WERI-Rb-1 (cell line): ENCODE results near the gene RYR3.

Experiments
- DNase-seq: peaks from one replicate; pipeline ENCODE4 v3.0.0-alpha.2; 2020
- H3K27ac ChIP-seq: fragments of 250-450 bp; sonication (Bioruptor Pico); 2 replicates; pipeline ENCODE4 v1.5.1; 2020; ENCODE audit warnings: mild to moderate bottlenecking, moderate library complexity
- H3K27me3 ChIP-seq: fragments of 250-450 bp; sonication (Bioruptor Pico); 2 replicates; pipeline ENCODE4 v1.5.1; 2021; ENCODE audit warnings: mild to moderate bottlenecking, low read depth, moderate library complexity; ENCODE audit not compliant: insufficient read depth, severe bottlenecking
- H3K36me3 ChIP-seq: fragments of 250-450 bp; sonication (Bioruptor Pico); 2 replicates; pipeline ENCODE4 v1.5.1; 2020; ENCODE audit warnings: mild to moderate bottlenecking, moderate library complexity
- H3K4me3 ChIP-seq: 2 replicates; pipeline ENCODE4 v1.5.1; 2011; ENCODE audit warnings: low read depth, mild to moderate bottlenecking, control low read depth, low read length
- H3K9me3 ChIP-seq: fragments of 250-450 bp; sonication (Bioruptor Pico); 2 replicates; pipeline ENCODE4 v1.5.1; 2021; ENCODE audit warnings: mild to moderate bottlenecking, moderate library complexity; ENCODE audit not compliant: severe bottlenecking
- TF ChIP-seq, protein P1 (sequence below): IDR thresholded peaks from 2 replicates; pipeline ENCODE4 v1.5.1; 2011; ENCODE audit warnings: low read depth, mild to moderate bottlenecking, control low read depth, inconsistent platforms, low read length

RYR3 gene

DNA sequence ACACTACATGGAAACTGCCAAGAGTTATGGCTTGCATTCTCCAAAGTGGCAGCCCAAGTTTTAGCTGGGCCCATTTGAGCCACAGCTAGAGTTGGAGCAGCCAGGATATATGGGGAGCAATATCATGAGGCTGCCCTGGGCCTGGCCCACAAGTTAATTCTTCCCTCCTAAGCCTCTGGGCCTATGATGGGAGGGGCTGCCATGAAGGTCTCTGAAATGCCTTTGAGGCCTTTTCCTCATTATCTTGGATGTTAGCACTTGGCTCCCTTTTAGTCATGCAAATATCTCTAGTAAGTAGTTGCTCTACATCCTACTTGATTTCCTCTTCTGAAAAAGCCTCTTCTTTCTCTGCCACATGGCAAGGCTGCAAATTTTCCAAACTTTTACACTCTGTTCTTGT lies 400.0 kb downstream of the RYR3 start:
- H3K27ac ChIP-seq = no peak overlapping the region
- no peak for DNase-seq
- peaks cover 14% of the 10 kb centered on the region for H3K9me3 ChIP-seq
- TF ChIP-seq, protein P1, sequence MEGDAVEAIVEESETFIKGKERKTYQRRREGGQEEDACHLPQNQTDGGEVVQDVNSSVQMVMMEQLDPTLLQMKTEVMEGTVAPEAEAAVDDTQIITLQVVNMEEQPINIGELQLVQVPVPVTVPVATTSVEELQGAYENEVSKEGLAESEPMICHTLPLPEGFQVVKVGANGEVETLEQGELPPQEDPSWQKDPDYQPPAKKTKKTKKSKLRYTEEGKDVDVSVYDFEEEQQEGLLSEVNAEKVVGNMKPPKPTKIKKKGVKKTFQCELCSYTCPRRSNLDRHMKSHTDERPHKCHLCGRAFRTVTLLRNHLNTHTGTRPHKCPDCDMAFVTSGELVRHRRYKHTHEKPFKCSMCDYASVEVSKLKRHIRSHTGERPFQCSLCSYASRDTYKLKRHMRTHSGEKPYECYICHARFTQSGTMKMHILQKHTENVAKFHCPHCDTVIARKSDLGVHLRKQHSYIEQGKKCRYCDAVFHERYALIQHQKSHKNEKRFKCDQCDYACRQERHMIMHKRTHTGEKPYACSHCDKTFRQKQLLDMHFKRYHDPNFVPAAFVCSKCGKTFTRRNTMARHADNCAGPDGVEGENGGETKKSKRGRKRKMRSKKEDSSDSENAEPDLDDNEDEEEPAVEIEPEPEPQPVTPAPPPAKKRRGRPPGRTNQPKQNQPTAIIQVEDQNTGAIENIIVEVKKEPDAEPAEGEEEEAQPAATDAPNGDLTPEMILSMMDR = no peak
- no peaks in the 10 kb centered on the region for H3K36me3 ChIP-seq
- no peaks in the 10 kb centered on the region for H3K27me3 ChIP-seq
- H3K4me3 ChIP-seq = no peak overlapping the region

DNA sequence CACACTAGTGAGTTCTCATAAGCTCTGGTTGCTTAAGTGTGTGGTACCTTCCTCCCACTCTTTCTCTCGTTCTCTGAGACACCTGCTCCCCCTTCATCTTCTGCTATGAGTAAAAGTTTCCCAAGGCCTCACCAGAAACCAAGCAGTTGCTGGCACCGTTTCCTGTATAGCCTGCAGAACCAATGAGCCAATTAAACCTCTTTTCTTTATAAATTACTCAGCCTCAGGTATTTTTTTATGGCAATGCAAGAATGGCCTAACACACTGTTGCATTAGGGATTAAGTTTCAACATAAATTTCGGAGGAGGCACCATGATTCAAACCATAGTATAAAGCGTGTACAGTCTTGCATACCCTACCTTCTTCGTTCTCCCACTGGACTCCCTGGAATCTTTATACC lies 405.3 kb downstream of the RYR3 start:
- TF ChIP-seq, protein P1 = no peak

DNA sequence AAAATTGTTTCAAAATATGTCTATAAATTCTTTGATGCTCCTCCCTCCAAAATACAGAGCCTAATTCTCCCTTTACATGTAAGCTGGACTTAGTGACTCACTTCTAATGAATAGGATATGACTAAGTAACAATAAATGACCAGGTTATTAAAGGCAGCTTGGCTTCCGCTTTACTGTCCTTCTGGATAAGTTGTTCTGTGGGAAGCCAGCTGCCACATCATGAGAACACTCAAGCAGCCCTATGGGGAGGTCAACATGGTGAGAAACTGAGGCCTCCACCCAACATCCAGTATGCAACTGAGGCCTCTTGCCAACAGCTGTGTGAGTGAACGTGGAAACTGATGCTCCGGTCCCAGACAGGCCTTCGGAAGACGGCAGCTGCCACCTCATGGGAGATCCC lies 410.2 kb downstream of the RYR3 start:
- TF ChIP-seq, protein P1 = no peak
- no peak for DNase-seq
- Histone ChIP-seq H3K27ac (no peak overlapping the region), H3K9me3 (no peaks in the 10 kb centered on the region), H3K4me3 (no peak overlapping the region), H3K27me3 (no peaks in the 10 kb centered on the region), H3K36me3 (no peaks in the 10 kb centered on the region)

More for the DNA sequence above, 405.3 kb downstream of the RYR3 start:
- Histone ChIP-seq H3K4me3 (no peak overlapping the region), H3K27me3 (no peaks in the 10 kb centered on the region), H3K36me3 (no peaks in the 10 kb centered on the region), H3K27ac (no peak overlapping the region), H3K9me3 (peaks cover 8% of the 10 kb centered on the region)
- DNase-seq = no peak

DNA sequence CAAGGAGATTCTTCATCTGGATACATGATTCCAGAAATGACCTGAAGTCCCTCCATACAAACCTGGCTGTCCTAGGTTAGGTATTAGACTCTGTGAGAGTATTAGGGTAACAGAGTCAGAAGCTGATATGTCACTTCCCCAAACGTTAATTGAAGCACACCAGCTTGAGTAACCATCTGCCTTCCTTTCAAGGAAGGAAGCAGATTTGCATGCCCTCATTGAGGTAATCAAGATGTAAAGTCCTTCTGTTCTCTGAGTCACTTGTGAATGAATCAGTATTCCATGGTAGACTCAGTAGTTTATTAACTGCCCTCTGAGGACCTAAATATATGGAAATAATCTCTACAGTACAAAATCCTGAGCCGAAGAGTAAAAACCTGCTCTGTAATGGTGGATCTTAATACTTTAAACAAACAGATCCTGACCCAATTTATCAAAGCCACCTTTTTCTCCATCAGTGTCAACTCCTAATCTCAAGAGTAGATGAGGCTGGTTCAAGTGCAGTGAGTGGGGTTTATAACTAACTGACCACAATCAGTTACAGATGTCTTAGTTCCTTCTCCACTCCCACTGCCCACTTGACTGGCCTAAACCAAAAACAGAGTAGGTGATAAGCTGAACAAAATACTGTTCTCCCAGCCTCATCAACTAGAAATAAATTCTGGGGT lies 411.4 kb downstream of the RYR3 start:
- no peaks in the 10 kb centered on the region for H3K27me3 ChIP-seq
- no peaks in the 10 kb centered on the region for H3K36me3 ChIP-seq
- no peak overlapping the region for H3K27ac ChIP-seq
- no peak overlapping the region for H3K4me3 ChIP-seq
- TF ChIP-seq, protein P1 = no peak
- H3K9me3 ChIP-seq = no peaks in the 10 kb centered on the region
- peak; percentile 29 for DNase-seq

DNA sequence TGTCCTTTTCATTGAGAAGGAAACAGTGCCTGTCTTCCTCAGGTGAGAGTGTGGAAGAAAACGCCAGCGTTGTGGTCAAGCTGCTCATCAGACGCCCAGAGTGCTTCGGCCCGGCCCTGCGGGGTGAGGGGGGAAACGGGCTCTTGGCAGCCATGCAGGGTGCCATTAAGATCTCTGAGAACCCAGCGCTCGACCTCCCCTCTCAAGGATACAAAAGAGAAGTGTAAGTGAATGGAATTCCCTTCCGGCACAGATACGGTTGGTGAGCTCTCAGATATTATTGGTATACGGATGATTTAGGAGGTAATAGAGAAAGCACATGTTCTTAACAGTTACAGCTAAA lies 411.9 kb downstream of the RYR3 start:
- H3K27ac ChIP-seq = no peak overlapping the region
- no peak overlapping the region for H3K4me3 ChIP-seq
- no peak for DNase-seq
- H3K9me3 ChIP-seq = no peaks in the 10 kb centered on the region
- TF ChIP-seq, protein P1 = no peak
- H3K27me3 ChIP-seq = no peaks in the 10 kb centered on the region
- H3K36me3 ChIP-seq = no peaks in the 10 kb centered on the region
